Hematopoietic multipotent progenitor cell treated with erythropoietin and hydrocortisone succinate and interleukin-3 and kit ligand, for 17 days (in vitro differentiated cells): ENCODE results near the gene PAX1.

ENCODE experiments used
- DNase-seq: peaks from one replicate; pipeline ENCODE4 v3.0.0-alpha.2; 2015; ENCODE audit warnings: low spot score

Gene PAX1

DNA sequence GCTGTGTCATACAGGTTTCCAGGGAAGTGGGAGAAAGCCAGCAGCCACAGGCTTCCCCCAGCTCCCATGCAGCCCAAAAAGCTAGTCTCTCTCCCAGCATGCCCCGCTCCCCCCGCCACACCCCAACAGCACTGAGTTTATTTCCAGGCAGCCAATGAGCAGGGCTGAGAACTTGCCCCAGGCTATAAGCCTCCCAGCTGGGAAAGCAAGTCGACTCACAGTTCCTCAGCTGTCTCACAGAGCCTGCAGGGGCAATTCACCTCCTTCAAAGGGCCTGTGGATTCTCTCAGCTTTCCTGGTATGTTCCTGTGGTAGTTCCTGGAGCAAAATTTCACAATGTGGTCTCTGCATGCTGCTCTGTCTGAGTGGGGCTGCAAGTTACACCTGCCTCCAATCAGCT is 34.2 kb downstream of the PAX1 start:
- no peak for DNase-seq

DNA sequence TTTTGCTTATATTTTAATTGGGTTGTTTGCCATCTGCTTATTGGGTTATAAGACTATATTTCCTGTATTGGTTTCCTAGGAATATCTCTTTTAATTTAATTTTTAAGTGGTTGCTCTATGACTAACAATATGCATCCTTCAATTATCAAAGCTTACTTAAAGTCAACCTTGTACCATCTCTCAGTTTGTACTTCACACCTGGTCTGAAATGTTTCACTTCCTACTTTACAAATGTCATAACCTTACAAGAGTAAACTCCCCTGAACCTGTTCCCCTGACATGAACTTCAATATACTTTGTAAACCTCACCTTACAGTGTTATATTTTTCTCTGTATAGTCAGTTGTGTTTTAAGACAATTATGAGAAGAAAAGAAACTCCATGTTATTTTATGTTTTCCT is 35.8 kb downstream of the PAX1 start:
- no peak for DNase-seq

DNA sequence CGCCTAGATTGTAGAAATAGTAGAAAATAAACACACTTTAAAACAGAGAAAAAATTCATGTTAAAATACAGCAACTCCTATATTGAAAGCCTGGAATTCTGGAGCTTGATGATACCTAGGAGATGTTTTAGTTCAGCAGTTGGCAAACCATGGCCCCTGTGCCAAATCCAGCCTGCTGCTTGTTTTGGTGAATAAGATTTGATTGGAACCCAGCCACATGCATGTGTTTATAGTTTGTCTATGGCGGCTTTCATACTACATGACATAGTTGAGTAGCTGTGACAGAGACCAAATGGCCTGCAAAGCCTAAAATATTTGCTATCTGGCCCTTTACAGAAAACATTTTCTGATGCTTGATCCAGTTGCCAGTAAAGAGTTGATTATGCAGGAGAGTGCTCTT is 57.2 kb downstream of the PAX1 start:
- DNase-seq, result no peak

DNA sequence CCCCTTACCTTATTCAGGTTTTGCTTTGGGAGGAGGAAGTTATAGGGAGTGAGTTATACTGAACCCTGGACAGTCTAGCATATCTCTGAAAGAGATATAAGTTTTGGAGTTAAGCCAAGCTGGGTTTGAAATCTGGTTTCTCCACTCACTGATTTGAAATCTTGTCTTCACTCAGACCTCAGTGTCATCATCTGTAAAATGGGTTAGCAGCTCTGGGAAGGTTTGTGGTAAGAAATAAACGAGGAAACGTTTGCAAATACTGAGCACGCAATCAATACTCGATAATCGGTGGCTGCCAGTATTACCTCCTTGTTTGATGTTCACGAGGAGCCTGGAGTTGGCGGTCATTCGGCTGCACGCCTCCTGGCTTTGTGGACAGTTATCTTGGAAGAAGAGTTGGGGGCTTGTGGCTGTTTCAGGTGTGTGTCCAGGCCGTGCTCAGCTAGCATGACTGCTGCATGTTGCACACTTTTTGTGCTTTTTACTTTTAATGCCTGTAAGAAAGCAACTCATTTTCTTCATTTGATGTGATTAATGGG is 61.8 kb downstream of the PAX1 start:
- no peak for DNase-seq

DNA sequence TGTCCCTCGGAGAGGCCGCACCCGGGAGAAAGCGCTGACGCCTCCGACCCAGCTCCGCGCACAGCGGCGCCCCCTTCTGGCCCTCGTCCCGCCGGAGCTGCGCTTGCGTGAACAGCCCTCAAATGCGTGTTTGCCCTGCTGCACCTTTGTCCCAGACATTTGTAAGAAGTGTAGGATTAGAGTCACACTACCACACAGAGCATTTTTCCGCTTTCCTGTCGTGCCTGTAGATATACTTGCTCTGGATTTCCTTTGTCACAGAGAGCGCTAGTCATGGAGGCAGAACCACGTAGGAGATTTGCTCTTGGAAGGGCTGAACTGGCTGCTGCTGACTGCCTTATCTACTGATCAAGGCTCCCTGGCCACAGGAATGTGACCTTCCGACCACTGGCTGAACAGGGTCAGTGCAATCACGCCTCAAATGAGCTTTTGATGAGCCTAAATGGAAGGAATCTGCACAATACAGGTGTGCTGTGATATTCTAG is 62.3 kb downstream of the PAX1 start:
- no peak for DNase-seq
